Endothelial cell (in vitro differentiated cells): ENCODE data around the gene TFEB. TPM values are rescaled to one million over a fixed set of nuclear protein-coding genes. Genes with fewer than 3 reads are reported as not detected.

Experiments
- DNase-seq: peaks from one replicate; pipeline ENCODE4 v3.0.0; 2021; ENCODE audit warnings: low spot score
- H3K27ac Mint-ChIP-seq: one replicate; pipeline ENCODE4 v1.8.0; 2021; ENCODE audit warnings: mixed read lengths, inconsistent platforms; ENCODE audit not compliant: unreplicated experiment
- H3K27me3 Mint-ChIP-seq: one replicate; pipeline ENCODE4 v1.8.0; 2021; ENCODE audit warnings: mild to moderate bottlenecking, moderate library complexity, mixed read lengths, inconsistent platforms; ENCODE audit not compliant: unreplicated experiment
- H3K36me3 Mint-ChIP-seq: one replicate; pipeline ENCODE4 v1.8.0; 2021; ENCODE audit warnings: mild to moderate bottlenecking, low read depth, mixed read lengths, inconsistent platforms; ENCODE audit not compliant: unreplicated experiment
- H3K4me1 Mint-ChIP-seq: one replicate; pipeline ENCODE4 v1.8.0; 2021; ENCODE audit warnings: mild to moderate bottlenecking, mixed read lengths, inconsistent platforms; ENCODE audit not compliant: unreplicated experiment
- H3K4me3 Mint-ChIP-seq: one replicate; pipeline ENCODE4 v1.8.0; 2021; ENCODE audit warnings: mild to moderate bottlenecking, mixed read lengths, inconsistent platforms; ENCODE audit not compliant: unreplicated experiment
- H3K9me3 Mint-ChIP-seq: one replicate; pipeline ENCODE4 v1.8.0; 2021; ENCODE audit warnings: mixed read lengths, inconsistent platforms; ENCODE audit not compliant: unreplicated experiment
- CTCF ChIP-seq: fragments of 200-600 bp; sonication (generic); IDR thresholded peaks from one replicate; pipeline ENCODE4 v1.5.0; 2021; ENCODE audit warnings: antibody characterized with exemption; ENCODE audit not compliant: unreplicated experiment
- total RNA-seq: library from RNA; stranded (reverse); fragmentation: NEBNext Ultra II Directional; extraction: Animal tissue kit (Norgen Biotek cat#: 25700); gene quantifications from one replicate; pipeline ENCODE4 v1.2.1, GENCODE V29; 2021; ENCODE audit not compliant: unreplicated experiment

TFEB gene
- total RNA-seq, 1 donor from 2014 or later: 10.4 TPM

GRCh38 chr6:41634657-41635056 lies 100.8 kb downstream of the TFEB start:
- Mint-ChIP-seq H3K27ac (no peak overlapping the region), H3K4me1 (peaks cover 36% of the 10 kb centered on the region), H3K4me3 (no peak overlapping the region), H3K36me3 (peaks cover 4% of the 10 kb centered on the region), H3K9me3 (no peaks in the 10 kb centered on the region), H3K27me3 (peaks cover 14% of the 10 kb centered on the region)
- no peak for DNase-seq
- no peak for TF ChIP-seq CTCF

Other genes with a start within 250 kb of the TFEB start
- gene FOXP4, start 189.2 kb downstream of the TFEB start, total RNA-seq: 32.5 TPM
- gene MDFI, start 97.1 kb downstream of the TFEB start, total RNA-seq: 285 TPM
- not detected for gene PGC, start 11.8 kb upstream of the TFEB start, total RNA-seq
- gene FRS3, start 44.3 kb upstream of the TFEB start, total RNA-seq: 8.8 TPM
- gene PRICKLE4, start 45.2 kb upstream of the TFEB start, total RNA-seq: 20.7 TPM
- gene TOMM6, start 52.1 kb upstream of the TFEB start, total RNA-seq: 167 TPM
- 7.1 TPM for gene USP49, start 159.8 kb upstream of the TFEB start, total RNA-seq
- gene MED20, start 185.5 kb upstream of the TFEB start, total RNA-seq: 39.4 TPM
- gene BYSL, start 185.9 kb upstream of the TFEB start, total RNA-seq: 21.9 TPM
- gene CCND3, start 206.2 kb upstream of the TFEB start, total RNA-seq: 39.3 TPM